ENCODE measurements around the gene HLX. TPM values are rescaled to one million over a fixed set of nuclear protein-coding genes. Genes with fewer than 3 reads are reported as not detected.

The HLX gene
- polyA plus RNA-seq, 1 donor from 2014 or later, result 10.6 TPM

DNA sequence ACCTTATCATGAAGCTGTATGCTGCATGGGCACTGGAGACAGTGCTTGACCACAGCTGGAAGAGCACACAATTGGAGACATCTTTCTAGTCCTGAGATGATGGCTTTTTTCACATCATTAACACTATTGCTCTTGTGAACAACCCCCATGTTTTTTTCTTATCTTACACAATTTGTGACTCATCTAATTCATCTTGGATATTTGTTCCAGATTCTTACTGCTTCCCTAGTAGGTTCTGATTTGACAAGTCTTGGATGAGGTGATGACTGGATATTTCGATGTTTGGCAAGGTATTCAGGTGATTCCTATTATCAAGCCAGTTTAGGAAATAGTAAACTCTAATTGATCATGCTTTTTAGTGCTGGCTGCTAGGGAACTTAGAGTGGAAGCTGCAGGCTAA is 23.7 kb downstream of the HLX start:
- Mint-ChIP-seq H3K27me3 (peaks cover 8% of the 10 kb centered on the region), H3K4me1 (no peaks in the 10 kb centered on the region), H3K4me3 (no peak overlapping the region), H3K36me3 (no peaks in the 10 kb centered on the region), H3K9me3 (no peaks in the 10 kb centered on the region), H3K27ac (peak overlapping the region in 1 of 3 donors; percentile 51)

DNA sequence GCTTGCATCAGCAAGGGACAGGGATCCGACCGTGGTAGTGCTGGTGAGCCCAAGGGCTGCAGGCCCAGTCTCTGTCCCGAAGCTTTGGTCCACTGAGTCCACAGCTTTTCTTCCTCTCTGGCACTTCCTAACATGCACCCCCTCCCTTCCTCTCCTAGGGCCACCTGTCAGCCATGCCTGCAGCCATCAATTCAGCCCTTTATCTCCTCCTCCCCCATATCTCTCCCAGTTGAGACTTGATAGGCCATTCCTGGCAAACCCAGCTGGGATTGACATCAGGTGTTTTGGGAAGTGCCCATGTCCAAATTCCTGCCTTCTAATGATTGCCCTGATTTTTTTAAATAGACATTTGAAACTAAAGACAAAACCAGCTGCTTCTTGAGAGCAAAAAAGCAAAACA is 25.6 kb downstream of the HLX start:
- no peaks in the 10 kb centered on the region for H3K9me3 Mint-ChIP-seq
- peaks cover 8% of the 10 kb centered on the region for H3K27me3 Mint-ChIP-seq
- H3K4me3 Mint-ChIP-seq, result no peak overlapping the region
- no peak overlapping the region for H3K27ac Mint-ChIP-seq
- H3K4me1 Mint-ChIP-seq, result peaks cover 5 to 10% (median 9%) of the 10 kb centered on the region in 3 donors
- no peaks in the 10 kb centered on the region for H3K36me3 Mint-ChIP-seq

DNA sequence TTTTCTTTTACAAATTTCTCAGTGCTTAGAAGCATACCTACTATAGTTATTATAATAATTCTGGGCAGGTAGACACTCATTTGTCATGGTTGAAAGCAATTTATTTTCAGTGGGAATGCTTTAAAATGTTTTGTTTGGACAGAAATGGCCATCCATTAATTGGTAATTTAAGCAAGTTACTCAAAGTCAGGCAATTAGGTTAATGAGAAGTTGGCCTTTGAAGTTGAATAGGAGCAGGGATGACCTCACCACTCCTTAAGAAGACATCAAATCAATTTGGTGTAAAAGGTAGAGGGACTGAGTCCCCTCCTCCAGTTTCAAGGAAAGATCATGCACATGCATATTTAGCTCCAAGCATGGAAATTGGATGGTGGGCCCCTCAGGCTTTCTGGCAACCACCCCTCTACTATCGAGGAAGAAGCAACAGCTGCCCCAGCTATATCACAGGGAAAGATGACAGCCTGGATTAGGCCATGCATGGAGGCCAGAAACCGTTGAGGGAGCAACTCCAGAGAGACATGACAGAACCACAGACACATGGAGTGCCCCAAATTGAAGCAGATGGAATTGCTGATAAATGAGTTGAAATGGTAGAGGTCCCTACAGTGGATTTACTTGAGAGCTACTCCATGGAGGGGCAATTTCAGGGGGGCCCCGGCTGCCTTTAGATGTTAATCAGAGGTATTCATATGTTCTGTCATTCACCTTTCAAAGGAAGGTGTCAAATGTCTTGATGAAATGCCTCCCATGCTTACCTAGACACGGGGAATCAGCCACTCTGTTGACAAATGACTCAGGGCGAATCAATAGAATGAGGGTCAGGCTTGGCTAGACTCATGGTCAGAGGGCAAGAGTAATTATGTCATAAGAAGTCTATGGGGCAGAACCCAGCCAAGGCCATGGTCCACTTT is 26.7 kb downstream of the HLX start:
- H3K9me3 Mint-ChIP-seq, result no peaks in the 10 kb centered on the region
- no peak overlapping the region for H3K27ac Mint-ChIP-seq
- H3K4me1 Mint-ChIP-seq, result peaks cover 5 to 10% (median 9%) of the 10 kb centered on the region in 3 donors
- H3K27me3 Mint-ChIP-seq, result peaks cover 8% of the 10 kb centered on the region
- H3K36me3 Mint-ChIP-seq, result no peaks in the 10 kb centered on the region
- no peak overlapping the region for H3K4me3 Mint-ChIP-seq

DNA sequence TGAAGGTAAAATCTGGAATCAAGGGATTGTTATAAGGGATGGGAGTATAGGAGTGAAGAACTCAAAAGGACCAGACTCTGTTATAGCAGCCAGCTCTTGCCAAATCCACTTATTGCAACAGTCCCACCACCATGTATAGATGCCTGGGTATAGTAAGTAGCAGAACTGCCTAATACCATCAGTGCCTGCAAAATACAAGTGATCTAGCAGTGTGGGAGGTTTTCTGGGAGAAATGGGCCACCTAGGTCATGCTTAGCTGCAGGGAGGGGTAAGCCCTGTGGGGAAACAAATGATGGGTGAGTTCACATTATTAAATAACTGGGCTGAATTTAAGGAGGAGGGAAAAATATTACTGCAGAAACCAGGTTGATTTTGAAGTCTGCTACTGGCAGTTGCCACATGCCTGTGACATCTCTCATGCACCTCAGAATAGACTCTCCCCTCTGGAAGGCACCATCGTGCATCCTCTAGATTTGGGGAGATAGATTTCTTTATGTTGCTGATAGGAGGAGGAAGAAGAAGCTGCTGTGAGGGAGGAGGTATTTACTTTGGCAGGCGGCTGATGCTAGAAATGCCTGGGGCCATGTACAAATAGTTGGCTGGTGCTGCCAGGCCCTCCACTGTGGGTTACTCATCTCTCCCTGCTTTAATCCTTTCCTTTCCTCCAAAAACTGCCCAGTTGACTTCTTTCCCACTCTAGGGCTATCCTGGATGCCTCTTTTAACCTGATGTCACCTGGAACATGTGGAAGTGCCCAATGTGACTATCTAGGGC is 27.5 kb downstream of the HLX start:
- Mint-ChIP-seq H3K27me3 (peaks cover 8% of the 10 kb centered on the region), H3K4me1 (peaks cover 5 to 10% (median 9%) of the 10 kb centered on the region in 3 donors), H3K36me3 (no peaks in the 10 kb centered on the region), H3K27ac (no peak overlapping the region), H3K9me3 (no peaks in the 10 kb centered on the region), H3K4me3 (no peak overlapping the region)

DNA sequence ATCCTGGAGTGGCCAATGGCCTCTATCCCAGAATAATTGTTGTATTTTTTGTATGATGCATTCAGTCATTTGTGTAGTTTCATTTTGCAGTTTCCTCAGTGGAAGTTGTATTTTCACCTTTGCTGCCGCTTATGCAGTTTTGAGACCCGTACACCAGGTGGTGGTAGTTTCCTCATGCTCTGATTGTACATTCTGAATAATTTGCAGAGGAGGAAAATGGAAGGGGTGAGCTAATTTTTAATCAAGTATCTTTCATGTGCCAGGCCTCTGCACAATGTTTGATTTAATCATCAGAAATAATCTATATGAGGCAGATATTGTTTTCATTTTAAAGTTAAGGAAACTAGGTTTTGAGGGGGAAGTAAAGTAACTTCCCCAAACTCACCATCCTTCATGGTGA is 29.5 kb downstream of the HLX start:
- H3K36me3 Mint-ChIP-seq, result no peaks in the 10 kb centered on the region
- no peaks in the 10 kb centered on the region for H3K9me3 Mint-ChIP-seq
- H3K27me3 Mint-ChIP-seq, result peaks cover 7% of the 10 kb centered on the region
- H3K4me3 Mint-ChIP-seq, result peak overlapping the region in 1 of 4 donors; percentile 65
- peaks cover 5 to 10% (median 9%) of the 10 kb centered on the region in 3 donors for H3K4me1 Mint-ChIP-seq
- no peak overlapping the region for H3K27ac Mint-ChIP-seq

DNA sequence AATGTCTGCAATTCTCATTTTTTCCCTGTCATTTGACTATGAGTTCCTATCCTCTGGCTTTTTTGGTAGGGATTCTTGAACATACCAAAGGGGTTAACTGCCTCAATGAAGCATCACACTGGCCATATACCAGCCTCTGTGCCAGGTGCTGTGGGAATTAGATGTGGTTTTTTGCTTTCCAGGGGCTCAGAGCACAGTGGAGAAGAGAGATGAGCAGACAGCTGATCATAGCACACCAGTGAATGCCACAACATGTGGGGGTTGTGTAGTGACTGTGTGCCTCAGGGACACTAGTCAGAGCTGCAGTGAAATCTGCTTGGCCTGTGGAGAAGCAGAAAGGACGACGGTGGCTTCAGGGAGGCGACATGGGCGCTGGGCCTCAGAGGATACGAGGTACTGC is 30.8 kb downstream of the HLX start:
- Mint-ChIP-seq H3K9me3 (no peaks in the 10 kb centered on the region), H3K4me3 (no peak overlapping the region), H3K27ac (peak overlapping the region in 2 of 3 donors; percentile 25 to 42), H3K4me1 (peaks cover 5 to 11% (median 10%) of the 10 kb centered on the region in 3 donors), H3K27me3 (peaks cover 7% of the 10 kb centered on the region), H3K36me3 (no peaks in the 10 kb centered on the region)

DNA sequence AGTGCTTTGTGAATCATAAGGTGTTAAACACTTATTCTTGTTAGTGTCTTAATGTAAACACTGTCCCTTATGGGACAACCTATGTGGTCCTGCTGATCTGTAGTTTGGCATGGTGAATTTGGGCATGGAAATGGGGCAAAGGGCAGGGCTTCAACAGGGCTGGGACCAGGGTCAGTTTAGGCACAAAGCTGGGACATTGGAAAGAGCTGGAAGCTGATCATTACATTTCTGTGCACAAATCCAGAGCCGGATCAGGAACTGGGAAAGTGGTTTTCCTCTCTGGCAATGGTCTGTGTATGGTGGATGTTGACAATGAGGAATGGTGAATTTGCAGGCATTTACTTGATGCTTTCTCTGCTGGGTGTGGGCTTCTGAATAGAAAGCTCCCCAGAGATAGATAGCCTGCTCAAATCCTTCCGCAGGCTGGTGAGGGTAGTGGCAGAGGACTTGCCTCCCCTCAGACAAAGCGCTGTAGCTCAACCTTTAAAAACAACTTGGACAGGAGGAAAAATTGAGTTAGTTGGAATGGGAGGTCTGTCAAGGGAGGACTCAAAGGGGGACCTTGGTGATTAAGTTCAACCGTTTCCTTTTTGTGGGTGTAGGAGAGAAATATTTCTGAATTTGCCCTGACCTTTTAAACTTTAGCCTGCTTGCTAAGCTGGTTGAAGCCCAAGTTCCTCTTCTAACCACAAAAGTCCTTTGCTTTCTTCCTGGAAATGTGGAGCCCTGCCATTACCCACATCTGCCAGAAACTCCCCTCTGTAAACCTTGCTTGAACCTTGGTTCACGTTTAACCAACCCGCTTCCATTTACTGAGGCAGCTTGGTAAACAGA is 35.3 kb downstream of the HLX start:
- Mint-ChIP-seq H3K27ac (no peak overlapping the region), H3K4me1 (peaks cover 0 to 2% (median 0%) of the 10 kb centered on the region in 3 donors), H3K27me3 (peaks cover 2% of the 10 kb centered on the region), H3K4me3 (no peak overlapping the region), H3K36me3 (no peaks in the 10 kb centered on the region), H3K9me3 (no peaks in the 10 kb centered on the region)

DNA sequence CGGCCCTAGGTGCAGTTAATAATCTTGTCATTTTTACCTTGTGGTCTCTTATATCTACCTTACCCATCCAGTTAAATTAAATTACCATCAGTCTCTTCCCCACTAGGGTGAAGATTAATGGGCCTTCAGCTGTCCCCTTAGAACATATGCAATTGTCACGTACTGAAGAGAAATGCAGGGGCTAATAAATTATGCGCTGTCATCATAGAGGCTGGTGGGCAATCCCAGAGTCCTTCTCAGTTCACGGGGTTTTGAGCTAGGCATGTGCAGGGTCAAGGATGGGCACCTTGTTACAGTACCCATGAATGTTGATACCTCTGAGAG is 35.8 kb downstream of the HLX start:
- no peaks in the 10 kb centered on the region for H3K36me3 Mint-ChIP-seq
- peaks cover 0 to 2% (median 0%) of the 10 kb centered on the region in 3 donors for H3K4me1 Mint-ChIP-seq
- H3K4me3 Mint-ChIP-seq, result no peak overlapping the region
- no peak overlapping the region for H3K27ac Mint-ChIP-seq
- peaks cover 2% of the 10 kb centered on the region for H3K27me3 Mint-ChIP-seq
- H3K9me3 Mint-ChIP-seq, result no peaks in the 10 kb centered on the region

DNA sequence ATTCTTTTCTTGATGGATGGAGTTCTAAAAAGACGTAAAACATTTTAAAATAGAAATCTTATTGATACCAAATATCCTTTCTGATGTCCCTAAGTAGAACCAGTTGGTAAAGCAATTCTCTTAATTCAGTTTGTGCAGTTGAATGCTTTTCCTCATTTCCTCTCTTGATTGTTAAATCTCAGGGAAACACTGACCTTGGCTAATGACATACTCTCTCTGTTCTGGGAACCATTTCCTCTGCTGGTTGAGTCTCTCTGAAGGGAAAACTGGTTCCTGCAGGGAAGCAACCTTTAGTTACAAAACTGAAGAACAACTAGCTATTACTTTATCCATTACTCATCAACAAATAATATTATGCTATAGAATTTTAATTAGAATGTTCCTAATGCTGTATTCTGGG is 36.7 kb downstream of the HLX start:
- no peak overlapping the region for H3K4me3 Mint-ChIP-seq
- H3K27ac Mint-ChIP-seq, result no peak overlapping the region
- no peaks in the 10 kb centered on the region for H3K36me3 Mint-ChIP-seq
- peaks cover 2% of the 10 kb centered on the region for H3K27me3 Mint-ChIP-seq
- H3K4me1 Mint-ChIP-seq, result peaks cover 0 to 2% (median 0%) of the 10 kb centered on the region in 3 donors
- H3K9me3 Mint-ChIP-seq, result no peaks in the 10 kb centered on the region

DNA sequence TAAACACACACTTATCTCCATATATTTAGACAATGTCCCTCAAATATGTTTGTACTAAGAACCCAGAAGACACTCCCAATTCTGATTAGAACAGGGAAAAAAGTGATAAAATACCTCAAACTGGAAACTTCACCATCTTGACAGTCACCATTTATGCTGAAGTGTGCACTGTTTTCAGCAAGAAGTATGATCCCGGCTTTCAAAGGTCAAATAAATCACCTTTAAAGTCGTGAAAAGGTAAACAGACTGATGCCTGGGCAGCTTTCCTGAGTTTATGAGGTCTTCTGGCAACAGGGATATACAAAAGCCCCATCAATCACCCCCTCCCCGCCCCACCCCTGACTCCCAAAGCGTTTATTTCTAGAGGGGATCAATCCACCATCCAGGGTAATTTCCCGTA is 37.9 kb downstream of the HLX start:
- H3K27me3 Mint-ChIP-seq, result peaks cover 2% of the 10 kb centered on the region
- H3K9me3 Mint-ChIP-seq, result no peaks in the 10 kb centered on the region
- no peak overlapping the region for H3K4me3 Mint-ChIP-seq

DNA sequence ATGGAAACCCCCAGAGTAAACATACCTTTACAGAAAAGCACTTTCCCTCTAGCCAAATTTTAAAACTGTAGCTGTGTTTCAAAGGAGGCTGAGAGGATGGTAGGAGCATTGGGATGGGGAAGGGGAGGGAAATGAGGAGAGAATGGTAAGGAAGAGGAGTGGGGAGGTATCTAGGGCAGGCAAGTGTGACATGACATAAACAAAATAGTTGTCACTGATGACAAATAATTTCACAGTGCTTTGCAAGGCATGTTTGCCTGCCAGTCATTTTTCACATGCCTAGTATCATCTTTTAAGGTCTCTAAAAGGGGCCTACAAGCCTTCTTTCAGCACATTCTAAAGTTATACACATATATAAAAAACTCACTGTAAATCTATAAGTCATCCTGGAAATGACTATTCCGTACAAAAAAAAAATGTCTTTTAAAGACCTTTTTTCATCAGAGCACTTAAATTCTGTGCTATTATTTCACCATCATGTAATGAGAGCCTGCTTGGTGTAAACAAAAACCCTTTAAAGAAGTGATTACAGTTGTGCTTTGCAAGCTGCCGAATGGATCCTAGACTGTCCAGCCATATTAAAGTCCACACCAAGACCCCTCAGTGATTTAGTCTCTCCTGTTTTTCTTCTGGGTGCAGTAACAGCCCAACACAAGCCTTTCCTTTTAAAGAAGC is 38.4 kb downstream of the HLX start:
- H3K27me3 Mint-ChIP-seq, result peaks cover 2% of the 10 kb centered on the region
- no peaks in the 10 kb centered on the region for H3K9me3 Mint-ChIP-seq
- H3K36me3 Mint-ChIP-seq, result no peaks in the 10 kb centered on the region
- no peak overlapping the region for H3K4me3 Mint-ChIP-seq
- H3K27ac Mint-ChIP-seq, result no peak overlapping the region
- peaks cover 0 to 6% (median 0%) of the 10 kb centered on the region in 3 donors for H3K4me1 Mint-ChIP-seq

More for the DNA sequence above, 37.9 kb downstream of the HLX start:
- no peak overlapping the region for H3K27ac Mint-ChIP-seq
- H3K36me3 Mint-ChIP-seq, result no peaks in the 10 kb centered on the region
- H3K4me1 Mint-ChIP-seq, result peaks cover 0 to 3% (median 0%) of the 10 kb centered on the region in 3 donors

DNA sequence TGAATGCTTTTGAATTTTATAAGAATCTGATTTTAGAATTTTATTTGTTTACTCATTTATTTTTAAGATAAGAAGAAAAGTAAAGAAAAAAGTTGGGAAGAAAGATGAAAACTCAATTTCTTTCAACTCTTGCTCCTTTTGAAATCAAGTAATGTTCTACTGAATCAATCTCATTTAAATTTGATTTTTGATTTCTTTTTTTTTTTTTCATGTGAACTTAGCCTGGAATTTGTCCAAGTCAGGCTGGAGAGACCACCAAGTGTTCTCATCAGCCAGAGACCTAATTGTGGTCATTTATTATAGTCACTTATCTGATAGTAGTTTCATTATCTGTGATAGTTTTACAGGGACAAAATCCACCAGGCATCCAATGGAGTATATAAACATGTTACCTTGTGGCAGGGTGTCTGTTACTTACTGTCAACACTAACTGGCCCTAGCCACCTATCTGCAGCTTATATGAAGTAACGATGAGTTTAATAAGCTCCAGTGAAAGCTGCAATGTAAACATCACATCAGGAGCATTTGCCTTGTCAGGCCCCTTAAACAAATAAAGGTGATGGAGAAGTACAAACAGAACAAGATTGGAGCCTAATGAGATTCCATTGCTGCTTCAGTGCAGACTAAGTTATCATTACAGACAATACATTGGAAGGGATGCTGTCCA is 39.2 kb downstream of the HLX start:
- H3K36me3 Mint-ChIP-seq, result no peaks in the 10 kb centered on the region
- H3K4me3 Mint-ChIP-seq, result no peak overlapping the region
- H3K27ac Mint-ChIP-seq, result no peak overlapping the region
- H3K4me1 Mint-ChIP-seq, result peaks cover 0 to 6% (median 0%) of the 10 kb centered on the region in 3 donors
- H3K27me3 Mint-ChIP-seq, result peaks cover 2% of the 10 kb centered on the region
- H3K9me3 Mint-ChIP-seq, result peaks cover 0 to under 1% (median 0%) of the 10 kb centered on the region in 3 donors

DNA sequence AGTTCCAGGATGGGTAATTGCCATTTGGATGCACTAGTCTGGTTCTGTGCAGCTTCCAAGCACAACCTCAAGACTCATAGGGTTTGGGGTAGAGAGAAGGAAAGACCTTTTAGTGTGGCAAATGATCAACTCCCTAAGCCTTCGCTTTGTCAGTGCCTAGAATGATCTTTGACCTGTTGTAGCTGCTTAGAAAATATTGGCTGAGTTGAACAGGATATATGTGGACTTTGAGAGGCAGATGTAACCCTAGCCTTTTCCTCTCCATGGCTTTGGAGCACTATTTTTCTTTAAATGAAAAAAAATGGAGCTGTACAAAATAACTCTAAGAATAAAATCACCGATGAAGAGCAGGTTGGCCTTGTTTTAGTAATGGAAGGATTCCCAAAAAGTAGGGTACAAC is 41.7 kb downstream of the HLX start:
- no peaks in the 10 kb centered on the region for H3K36me3 Mint-ChIP-seq
- H3K9me3 Mint-ChIP-seq, result peaks cover 0 to 6% (median 2%) of the 10 kb centered on the region in 3 donors
- no peak overlapping the region for H3K27ac Mint-ChIP-seq
- no peak overlapping the region for H3K4me3 Mint-ChIP-seq
- H3K4me1 Mint-ChIP-seq, result peaks cover 0 to 4% (median 0%) of the 10 kb centered on the region in 3 donors
- peaks cover 3% of the 10 kb centered on the region for H3K27me3 Mint-ChIP-seq

DNA sequence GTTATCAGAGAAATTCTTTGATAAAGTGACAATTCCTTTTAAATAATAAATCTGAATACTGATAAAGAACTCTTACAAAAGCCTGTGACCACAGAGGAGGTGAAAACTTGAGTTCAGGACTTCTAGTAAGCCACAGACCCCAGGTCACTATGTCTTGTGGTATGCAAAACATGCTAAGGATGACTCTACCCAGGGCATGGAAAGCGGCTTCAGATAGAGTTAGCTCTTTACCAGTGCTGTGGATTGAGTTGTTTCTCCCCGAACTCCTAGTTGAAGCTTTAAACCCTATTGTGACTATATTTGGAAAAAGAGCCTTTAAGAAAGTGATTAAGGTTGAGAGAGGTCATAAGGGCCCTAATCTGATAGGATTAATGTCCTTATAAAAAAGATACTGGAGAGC is 42.3 kb downstream of the HLX start:
- H3K9me3 Mint-ChIP-seq, result peaks cover 0 to 6% (median 2%) of the 10 kb centered on the region in 3 donors
- H3K4me1 Mint-ChIP-seq, result peaks cover 0 to 4% (median 0%) of the 10 kb centered on the region in 3 donors
- H3K4me3 Mint-ChIP-seq, result no peak overlapping the region
- no peak overlapping the region for H3K27ac Mint-ChIP-seq
- peaks cover 3% of the 10 kb centered on the region for H3K27me3 Mint-ChIP-seq
- H3K36me3 Mint-ChIP-seq, result no peaks in the 10 kb centered on the region

All from IgD-negative memory B cell (primary cell).